GM19452 (cell line): ENCODE results near the gene TUSC7.

Source experiments
- ATAC-seq: cut with Tn5 transposase; IDR thresholded peaks from one replicate; pipeline ENCODE4 v1.9.1; 2021; ENCODE audit not compliant: unreplicated experiment

The TUSC7 gene

DNA sequence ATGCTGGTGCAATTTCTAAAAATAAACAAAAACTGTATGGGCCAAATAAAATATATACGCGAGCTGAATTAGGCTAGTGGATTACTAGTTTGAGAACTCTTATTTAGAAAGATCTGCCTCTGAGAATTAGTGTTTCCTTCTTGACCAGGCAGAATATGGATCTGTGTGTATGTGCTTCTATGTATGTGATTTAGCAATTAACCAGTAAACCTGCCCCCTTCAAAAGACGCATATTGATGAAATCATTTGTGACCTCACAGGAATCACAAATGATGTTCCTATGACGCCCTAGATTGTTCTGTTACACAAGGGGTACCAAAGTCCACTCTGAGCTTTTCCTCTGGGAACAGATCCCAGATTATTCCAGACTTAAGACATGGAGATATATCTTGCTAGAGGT is at the start of gene TUSC7:
Gene TUSC7, plus strand, starts transcription at position 301 of the 400 bp plus-strand sequence.
- no peak for ATAC-seq

DNA sequence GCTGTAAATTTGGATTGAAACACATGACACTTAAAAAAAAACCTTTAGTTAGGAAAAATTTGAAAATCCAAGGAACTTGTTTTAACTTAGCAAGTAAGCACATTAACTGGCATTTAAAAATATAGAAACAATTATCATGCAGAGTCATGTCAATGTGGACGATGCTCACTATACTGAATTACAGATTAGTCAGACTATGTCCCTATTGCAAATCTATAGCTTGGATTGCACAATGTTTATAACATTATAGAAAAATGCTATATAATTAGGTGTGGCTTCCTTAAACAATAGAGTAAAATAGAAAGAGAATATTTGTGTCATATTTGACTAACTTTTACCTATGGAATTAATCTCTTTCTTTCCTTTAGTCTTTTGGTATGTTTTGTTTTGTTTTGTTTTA is 48.4 kb upstream of the TUSC7 start:
- ATAC-seq, result no peak

DNA sequence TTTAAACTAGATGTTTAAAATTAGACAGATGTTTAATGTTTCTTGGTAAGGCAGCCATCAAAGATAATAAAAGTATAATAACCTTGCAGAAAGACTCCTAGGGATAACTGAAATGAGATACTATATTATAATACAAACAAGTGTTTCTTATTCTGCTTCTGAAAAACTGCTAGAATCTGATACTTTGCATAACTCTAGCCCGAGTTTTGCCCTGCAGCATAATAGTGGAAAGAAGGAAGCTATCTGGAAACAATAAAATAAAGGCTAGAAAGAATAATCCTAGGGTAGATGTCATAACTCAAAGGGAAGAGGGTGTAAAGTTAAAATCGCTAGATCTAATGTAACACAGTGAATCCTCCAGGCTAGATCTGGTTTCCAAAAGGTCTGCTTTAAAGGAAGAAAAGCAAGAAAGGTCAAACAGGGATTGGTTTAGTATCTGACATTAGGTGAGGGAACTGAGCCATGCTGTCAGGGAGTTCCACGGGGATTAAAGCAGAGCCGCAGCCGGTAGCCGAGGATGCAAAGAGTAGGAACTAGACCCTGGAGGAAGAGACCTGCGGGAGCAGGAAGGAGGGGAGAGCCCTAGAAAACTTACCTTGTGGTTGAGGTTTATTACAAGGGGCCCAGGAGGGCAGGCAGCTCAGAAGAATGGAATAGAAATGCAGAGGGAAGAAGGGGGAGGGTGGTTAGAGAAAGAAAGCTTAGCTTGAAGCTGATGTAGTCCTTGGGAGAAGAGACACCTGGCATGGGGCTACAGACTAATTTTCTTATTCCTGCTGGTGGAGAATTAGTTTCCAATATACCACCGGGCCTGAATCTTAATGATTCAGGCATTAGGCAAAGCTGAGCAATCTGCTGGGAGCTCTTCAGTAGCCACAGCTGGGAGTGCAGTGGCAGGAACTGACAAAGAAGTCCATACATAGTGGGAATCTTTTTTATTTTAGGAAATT is 46.1 kb upstream of the TUSC7 start:
- ATAC-seq, result no peak

DNA sequence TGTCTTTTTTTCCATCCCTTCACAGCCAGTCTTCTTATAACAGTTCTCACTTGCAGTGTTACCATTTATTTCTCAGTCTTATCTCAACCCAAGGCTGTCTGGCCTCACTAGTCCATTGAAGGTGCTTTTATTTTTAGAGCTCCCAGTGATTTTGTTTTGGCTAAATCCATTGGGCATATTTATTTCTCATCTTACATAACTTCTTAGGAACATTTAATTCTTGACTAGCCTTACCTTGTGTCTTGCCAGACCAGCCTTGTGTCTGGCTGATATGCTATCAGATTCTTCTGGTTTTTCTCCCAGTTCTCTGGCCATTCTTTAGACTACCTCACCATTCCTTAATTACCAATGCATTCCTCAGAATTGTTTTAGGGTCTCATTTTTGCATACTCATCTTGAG is 42.3 kb upstream of the TUSC7 start:
- no peak for ATAC-seq

DNA sequence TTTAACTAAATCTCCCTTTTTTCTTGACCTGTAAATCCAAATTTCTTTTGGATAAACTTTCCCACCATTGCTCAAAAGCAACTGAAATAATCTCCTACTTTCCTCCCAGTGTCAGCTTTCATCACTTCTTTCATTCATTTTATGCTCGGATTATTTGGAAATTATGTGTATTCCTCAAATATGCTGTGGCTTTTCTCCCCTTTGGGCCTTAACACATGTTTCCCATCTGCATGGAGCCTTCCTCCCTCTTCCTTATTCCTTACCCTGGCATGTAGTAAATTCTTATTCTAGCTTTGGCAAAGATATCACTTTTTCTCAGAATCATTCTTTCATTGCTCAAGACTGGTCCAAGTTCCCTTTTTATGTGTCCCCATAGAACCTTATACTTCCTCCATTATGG is 41.8 kb upstream of the TUSC7 start:
- ATAC-seq, result no peak

DNA sequence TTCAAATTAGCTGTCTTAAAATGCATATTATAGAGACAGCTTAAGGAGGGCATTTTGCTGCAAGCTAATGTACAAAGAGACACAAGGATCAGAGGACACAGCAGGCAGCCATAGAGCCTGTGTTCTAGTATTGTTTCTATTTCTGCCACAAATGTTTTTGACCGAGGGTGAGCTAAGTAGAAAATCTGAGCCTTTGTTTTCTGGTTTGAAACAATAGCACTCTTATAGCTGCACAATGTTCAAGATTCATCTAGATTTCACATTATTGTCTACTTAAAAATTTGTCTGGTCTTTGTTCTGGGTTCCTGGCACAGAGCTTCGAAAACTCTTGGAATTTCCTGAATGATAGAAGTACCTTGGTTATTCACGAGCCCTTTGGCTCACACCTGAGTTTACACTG is 40.0 kb upstream of the TUSC7 start:
- no peak for ATAC-seq

DNA sequence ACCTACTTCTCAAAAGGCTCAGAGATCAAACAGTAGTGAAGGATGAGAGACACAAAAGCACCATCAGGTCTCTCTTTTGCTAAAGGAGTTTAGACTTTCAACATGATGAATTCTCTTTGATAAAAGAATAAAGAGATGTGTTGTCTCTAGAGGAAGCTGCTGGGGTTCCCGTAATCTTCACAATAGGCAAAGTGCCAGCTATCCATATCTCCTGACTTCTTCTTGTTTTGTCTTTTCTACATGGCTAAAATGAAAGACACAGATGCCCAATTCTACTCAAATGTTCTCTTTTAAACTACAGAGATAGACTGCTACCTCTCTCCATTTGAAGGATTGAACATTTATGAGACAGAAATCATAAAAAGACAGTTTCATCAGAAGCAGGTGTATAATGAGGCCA is 38.4 kb upstream of the TUSC7 start:
- ATAC-seq, result no peak

DNA sequence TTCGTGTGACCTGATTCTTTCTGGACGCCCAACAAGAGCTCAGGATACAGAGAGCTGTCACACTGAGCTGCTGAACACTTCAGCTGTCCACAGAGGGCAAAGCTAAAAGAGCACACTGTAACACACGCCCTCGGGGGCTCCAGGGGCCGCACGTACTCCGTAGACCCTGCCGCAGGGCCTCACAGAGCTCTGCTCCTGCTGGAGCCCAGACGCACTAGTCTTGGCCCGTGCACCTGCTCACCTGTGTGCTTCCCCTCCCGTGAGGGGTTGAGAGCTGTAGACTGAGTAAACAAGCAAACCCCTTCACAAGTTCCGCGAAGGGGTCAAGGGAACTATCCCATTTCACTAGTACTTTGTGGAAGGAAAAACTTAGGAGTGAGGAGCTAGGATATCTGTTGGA is 30.7 kb upstream of the TUSC7 start:
- ATAC-seq, result no peak

DNA sequence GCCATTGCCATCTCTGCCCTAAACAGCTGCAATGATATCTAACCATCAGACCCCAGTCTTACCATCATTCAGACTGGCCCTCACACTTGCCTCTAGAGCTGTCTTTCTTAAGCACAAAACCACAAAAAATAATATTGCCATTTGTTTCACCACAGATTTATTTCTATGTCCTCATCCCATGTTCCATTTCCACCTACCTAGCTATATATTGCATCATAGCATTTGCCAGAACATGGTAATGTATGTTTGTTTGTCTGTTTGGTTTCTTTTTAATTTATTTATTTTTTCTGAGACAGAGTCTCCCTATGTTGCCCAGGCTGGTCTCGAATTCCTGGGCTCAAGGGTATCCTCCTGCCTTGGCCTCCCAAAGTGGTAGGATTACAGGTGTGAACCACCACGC is 18.5 kb upstream of the TUSC7 start:
- ATAC-seq, result no peak

DNA sequence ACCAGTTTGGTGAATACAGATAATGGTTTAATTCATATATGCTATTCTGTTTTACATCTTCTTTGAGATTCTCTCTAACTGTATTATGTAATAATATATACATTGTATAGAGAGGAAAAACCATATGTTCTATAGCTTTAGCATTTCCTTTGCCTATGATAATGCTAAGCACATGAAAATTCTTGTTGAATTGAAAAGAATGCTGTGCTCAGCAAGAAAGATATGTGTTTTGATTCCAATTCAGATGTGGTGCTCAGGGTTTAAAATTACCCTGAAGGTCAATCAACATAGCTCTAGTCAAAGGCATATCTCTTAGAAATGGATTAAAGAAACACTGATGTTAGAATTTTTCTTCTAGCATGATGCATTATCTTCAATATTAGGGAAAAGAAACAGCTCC is 8.5 kb upstream of the TUSC7 start:
- no peak for ATAC-seq

DNA sequence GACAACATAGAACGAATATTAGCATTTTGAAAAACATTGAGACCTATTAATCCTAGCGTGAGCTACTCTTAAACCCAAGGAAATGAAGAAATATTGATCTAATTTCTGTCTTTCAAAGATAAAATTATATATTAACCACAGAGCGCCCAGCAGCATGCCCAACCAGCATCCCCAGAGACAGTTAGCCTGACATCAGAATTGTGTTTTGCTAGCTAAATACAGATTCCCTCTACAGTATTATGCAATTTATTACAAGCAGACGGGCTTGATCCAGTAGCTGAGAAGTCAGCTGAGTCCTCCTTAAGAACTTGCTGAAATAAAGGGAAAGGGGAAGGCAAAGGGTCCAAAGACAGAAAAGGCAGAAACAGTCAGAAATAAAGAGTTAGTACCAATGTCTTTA is 7.2 kb upstream of the TUSC7 start:
- no peak for ATAC-seq

DNA sequence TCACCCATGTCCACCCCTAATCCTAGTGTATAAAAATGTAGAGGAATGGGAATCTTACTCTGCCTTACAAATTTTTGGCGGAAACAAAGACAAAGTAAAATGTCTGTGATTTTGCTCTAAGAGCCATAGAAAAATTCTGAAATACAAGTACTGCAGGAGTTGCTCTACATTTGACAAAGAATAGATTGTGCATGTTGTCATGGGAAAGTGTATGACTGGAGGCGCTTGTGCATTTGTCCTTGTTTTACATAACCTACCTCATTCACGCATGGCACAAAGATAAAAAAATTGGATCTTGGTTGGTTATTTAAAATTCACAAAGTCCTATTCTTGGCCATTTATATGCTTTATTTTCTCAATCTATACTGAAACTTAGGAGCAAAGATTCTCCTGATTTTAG is 2.0 kb upstream of the TUSC7 start:
- no peak for ATAC-seq

DNA sequence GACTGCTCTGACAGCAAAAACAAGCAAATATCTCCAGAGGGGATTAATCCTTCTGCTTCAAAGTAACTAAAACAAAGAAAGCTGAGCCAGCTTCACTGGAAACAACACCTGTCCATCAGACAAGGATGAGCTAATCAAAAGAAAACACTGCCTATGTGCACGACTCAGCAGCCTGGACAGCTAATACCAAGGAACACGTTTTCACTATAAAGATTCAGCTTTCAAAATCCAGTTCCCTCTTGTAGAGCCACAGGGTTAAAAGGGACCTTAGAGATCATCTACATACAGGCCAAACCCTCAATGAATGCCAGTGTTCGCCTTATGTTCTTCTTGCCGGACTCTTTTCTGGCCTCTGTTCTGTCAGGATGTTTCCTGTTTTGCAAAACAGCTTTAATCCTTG is 6.9 kb downstream of the TUSC7 start:
- no peak for ATAC-seq

DNA sequence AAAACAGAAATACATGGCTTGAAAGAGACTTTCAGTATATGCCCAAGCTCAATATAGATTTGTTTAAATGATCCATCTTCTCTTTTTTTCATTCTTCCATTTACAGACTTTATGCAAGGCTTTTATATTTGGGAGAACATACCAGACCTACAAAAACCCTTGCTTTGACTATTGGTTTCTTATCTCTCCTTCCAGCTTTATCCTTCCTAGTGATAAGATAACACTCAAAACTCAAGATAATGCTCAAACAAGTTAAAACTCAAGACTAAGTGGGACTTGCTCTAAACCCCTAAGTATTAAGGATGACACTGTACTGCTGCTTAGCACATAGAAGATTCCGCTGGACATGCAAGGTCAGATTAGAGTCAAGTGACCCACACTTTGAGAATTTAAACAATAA is 8.0 kb downstream of the TUSC7 start:
- ATAC-seq, result no peak

DNA sequence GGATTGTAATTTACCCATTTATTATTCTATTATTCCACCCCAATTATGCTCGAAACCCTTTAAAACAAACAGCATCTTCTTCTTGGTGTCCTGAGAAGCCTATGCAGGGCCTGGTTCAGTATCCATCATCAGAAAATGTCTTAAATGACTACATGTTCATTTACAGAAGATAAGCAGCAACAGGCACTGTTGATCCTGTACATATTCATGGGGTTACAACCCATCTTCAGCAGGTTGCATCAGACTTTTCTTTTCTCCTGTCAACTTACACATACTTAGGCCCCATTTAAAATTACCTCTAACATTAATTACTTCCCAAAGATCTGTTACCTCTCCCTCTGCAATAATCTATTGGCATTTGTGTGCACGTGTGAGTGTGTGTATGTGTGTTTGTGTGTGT is 18.9 kb downstream of the TUSC7 start:
- no peak for ATAC-seq

DNA sequence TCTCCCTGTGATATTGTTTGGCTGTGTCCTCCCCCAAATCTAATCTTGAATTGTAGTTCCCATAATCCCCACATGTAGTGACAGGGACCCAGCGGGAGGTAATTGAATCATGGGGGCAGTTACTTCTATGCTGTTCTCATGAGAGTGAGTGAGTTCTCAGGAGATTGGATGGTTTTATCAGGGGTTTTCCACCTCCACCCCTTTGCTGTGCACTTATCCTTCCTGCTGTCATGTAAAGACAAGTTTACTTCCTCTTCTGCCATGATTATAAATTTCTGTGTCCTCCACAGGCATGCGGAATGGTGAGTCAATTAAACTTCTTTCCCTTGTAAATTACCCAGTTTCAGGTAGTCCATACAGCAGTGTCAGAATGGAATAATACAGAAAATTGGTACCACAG is 24.7 kb downstream of the TUSC7 start:
- no peak for ATAC-seq

DNA sequence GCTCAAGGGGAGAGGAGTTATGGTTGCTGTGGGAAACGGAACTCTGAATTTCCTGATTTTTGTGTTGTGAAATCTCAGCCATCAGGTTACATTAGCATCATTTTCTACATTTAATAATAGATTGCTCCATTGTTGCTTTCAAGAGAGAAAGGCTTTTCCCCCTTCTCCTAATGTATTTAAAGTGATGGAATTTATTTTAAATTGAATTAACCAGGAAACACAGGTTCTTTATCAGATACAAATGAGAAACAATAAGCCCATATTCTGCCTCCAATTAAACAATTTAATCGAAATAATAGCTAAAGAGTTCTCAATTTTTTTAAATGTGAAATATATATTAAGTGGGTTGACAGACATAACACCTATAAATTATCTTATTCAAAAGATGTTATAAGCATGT is 30.1 kb downstream of the TUSC7 start:
- ATAC-seq, result no peak

DNA sequence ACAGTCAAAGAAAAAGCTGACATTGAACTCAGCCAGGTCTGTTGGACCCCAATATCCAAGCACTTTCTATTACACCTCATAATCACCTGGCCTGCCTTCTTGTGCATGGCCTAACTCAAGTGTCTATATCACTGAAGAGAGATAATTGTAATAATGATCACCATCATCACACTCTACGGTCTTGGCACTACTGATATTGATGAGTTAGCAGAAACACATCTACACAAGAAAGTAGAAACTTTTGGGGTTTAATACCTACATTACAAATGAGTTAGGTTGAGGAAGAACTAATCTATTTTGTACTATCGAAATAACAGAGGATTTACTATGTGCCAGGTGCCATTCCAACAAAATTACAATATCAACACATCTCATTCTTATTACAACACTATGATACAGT is 30.7 kb downstream of the TUSC7 start:
- ATAC-seq, result no peak

DNA sequence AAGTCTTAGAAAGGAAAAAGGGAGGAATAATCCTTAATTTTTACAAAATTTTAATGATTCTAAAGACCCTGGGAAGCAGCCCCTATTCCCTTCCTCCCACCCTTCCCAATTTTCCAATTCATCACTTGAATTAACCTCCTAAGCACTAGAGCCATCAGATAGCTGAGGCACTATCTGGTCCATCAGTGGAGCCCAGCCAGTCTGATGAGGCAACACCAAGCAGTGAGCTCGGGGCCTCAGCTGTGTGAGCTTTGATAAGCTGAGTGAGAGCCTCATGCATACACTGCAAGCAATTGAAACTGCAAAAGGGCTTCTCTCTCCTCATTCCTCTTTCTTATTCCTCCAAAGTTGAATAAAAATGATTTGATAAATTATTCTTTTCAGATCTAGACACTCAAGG is 31.9 kb downstream of the TUSC7 start:
- no peak for ATAC-seq

DNA sequence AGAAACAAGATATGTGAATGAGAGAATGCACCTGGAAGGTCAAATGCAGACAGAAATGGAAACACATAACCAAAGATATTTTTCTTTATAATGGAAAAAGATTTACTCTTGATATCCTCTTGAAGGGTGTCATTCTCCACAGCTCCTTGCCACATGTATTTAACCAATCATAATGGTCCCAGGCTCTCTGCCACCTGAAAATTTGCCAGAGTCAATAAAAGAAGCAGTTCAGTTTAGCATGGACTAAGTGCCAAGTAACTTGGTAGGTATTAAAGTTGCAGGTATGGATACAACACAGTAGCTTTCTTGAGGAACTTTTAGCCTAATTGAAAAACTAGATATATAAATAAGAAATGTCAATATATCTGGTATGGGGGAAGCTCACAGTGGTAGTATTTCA is 33.5 kb downstream of the TUSC7 start:
- no peak for ATAC-seq

DNA sequence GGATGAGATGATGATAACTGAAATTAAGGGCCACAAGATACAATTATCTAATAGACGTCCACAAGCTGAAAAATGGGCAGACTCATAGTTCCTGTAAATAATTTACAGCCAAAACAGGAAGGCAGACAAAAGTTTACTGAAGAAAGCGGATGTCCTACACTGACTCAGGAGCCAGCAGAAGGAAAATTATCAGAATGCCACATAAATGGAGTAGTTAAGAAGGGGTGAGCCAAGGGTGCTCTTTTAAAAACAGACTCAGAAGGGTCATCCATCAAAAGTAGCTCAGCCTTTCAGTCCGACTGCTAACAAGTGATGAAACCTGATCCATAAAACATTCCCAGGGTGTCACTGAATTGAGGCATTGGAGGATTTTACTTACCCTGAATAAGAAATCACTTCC is 39.8 kb downstream of the TUSC7 start:
- no peak for ATAC-seq

DNA sequence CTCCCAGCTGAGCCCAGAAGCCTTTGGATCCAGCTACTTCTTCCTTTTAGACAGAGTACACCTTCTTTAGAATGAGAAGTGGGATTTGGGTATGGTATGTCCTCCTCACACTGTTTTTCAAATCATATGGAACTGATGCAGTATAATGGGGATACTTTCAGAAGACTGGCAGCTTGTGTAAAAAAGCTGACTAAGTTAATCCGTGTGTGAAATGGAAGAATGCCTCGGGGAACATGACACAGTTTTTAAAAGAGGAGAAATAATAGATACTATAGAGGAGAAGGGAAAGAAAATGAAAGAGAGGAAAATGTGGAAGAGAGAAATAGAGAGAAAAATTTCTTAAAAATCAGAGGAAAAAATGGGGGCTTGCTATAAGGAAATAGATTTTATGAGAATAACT is 47.7 kb downstream of the TUSC7 start:
- ATAC-seq, result no peak

DNA sequence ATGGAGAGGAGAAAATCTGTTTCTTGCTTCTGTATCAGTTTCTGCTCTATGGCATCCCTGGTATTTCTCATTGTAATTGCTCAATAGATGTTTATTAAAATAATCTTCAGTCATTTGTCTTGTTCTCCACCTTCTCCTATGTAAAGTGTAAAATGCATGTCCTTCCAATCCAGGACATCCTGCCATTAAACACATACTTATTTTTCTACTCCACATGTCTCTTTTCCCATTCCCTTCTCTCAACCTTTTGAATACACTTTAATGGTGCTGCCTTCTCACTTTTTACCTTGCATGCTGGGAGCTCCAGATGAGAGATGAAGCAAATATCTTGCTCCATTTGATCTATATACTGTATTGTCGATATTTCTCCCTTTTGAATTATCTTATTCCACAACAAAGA is 49.7 kb downstream of the TUSC7 start:
- no peak for ATAC-seq
